HS-5 (cell line): ENCODE results near the gene ALOX15B.

Experiments used
- DNase-seq: peaks from one replicate; pipeline ENCODE4 v3.0.0-alpha.2; 2012; ENCODE audit warnings: low read depth

The ALOX15B gene

GRCh38 chr17:8080208-8080798, 41.4 kb downstream of the ALOX15B start:
- DNase-seq = no peak

DNA sequence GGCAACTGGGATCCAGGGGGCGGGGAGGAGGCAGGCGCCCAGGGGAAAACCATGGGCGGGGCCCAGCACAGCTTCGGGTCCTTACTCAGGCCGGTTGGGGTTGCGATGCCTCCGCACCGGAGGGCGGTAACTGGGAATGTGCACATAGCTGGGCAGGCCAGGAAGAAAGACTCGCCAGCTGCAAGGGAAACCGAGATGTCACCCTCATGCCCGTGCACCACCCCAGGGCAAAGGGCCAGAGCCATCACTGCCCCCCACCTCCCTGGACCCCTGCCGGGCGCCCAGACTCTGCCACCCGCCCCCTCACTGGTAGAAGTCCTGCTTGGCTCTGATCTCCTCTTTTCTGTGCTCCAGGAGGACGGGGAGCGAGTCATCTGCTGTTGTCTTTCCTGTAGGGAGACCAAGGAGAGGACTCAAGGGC, 42.0 kb downstream of the ALOX15B start:
- no peak for DNase-seq

GRCh38 chr17:8081876-8082275, 43.0 kb downstream of the ALOX15B start:
- no peak for DNase-seq

GRCh38 chr17:8082292-8082691, 43.4 kb downstream of the ALOX15B start:
- DNase-seq = no peak

DNA sequence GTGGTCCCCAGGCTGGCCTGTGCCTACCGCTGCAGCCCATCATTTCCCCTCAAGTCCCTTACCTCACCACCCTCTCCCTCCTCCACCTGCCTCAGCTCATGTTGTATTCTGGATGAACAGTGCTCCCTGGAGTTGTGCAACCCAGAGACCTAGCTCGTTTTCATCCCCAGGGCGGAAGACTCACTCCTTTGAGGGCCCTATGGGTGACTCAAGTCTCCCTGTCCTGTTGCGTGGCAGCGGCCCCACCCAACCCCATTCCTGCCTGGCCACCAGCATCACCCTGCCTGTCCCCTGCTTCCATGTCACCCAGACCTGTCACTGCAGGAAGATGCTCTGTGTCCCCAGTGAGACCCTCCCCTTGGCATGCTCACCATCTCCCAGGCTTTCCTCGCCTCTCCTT, 45.4 kb downstream of the ALOX15B start:
- no peak for DNase-seq

DNA sequence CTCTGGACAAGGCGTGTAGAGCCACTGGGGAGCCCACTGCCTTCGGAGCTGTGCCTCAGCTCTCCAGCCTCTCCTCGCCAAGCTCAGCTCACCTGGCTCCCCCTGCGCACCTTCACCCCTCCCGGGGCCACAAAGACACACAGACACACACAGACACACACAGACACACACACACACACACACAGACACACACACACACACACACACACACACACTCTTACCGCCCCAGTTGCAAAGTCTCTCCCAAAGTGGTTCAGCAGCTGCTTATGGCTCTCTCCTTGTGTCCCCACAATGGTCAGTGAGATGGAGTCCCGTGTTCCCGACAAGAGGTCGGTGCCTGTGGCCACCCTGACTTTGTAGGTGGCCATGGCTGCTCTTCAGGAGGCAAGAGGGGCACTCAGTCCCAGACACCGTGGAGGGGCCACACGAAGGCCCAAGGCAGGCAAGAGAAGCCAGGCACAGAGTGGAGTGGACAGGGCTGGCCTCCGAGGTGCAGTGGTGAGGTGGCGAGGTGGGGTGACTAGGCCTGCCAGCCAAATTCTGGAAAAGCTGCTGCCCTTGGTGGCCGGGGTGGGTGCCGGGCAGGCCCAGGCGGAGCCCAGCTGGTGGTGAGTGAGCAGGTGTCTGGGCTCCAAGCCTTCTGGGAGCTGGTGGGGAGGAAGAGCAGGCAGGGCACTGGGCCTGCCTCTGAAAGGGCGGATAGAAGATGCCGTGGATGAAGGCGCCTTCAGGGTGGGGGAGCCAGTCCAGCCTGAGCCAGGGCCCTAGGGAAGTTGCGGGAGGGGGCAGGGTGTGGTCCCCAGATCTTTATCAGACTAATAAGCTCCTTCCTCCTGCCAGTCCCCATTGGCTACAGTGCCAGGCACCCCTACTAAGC, 48.5 kb downstream of the ALOX15B start, which contains the start of gene ALOX12B:
Gene ALOX12B (minus strand): TSS at position 642 of the 877 bp plus-strand sequence. CDS start 274 bp downstream, at position 368.
- no peak for DNase-seq

GRCh38 chr17:8087952-8088230, 49.0 kb downstream of the ALOX15B start:
- no peak for DNase-seq

GRCh38 chr17:8089728-8090127, 50.9 kb downstream of the ALOX15B start:
- DNase-seq = no peak

GRCh38 chr17:8091033-8091687, 52.3 kb downstream of the ALOX15B start:
- DNase-seq = no peak

DNA sequence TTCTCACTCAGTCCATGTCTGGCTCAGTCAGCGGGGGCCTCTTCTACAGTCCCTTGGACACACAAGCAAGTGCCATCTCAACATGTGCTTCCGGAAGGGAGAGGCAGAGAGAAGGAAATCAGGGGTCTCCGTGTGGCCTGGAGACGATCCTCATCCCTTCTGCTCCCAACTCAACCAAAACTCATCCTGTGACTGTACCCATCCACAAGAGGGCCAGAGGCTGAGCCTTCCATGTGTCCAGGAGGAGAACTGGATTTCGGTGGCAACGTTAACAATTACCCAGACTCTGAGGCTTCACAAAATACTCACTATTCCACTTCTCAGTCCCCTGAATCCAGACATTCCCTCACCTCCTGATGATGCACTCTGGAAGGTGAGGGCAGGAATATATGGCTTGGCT, 56.5 kb downstream of the ALOX15B start:
- no peak for DNase-seq

- no peak for DNase-seq
Measured at GRCh38 chr17:8096541-8096940, 57.7 kb downstream of the ALOX15B start.
